ENCODE results near the gene PAK4. TPM values are rescaled to one million over a fixed set of nuclear protein-coding genes. Genes with fewer than 3 reads are reported as not detected.
A peak's percentile ranks its signal among the peaks of the same experiment; 100 is the strongest.

Gene PAK4
- total RNA-seq, 2 experiments from 2014 or later: 16.3 to 17.8 TPM

GRCh38 chr19:39125199-39125553 lies 410 bp upstream of the PAK4 start:
- no peak for DNase-seq
- Mint-ChIP-seq H3K27ac (peak overlapping the region; percentile 91), H3K4me1 (ENCODE audit: low read depth) (peaks cover 30% of the 10 kb centered on the region), H3K27me3 (no peaks in the 10 kb centered on the region), H3K4me3 (peak overlapping the region; percentile 87), H3K9me3 (no peaks in the 10 kb centered on the region), H3K36me3 (no peaks in the 10 kb centered on the region)
- CTCF ChIA-PET: interaction anchor here (0.9 to 1.9 kb wide), 3 partner anchors 195 to 266 kb away, joined by 4 to 5 read pairs (median 4); partner anchors contain the start of genes MED29, MRPS12, SAMD4B and SARS2
- intact Hi-C loops (cut with micrococcal nuclease): loop anchor here (1.0 to 10.0 kb wide), 4 partner anchors 150 to 417 kb away; partner anchors contain the start of genes EID2, FBXO17, PLEKHG2 and SAMD4B
- POLR2A ChIA-PET: interaction anchor here (1.7 kb wide), 1 partner anchor 210 kb away, joined by 3 read pairs; no protein-coding TSS in a partner anchor

GRCh38 chr19:39126312-39127187 lies 964 bp downstream of the PAK4 start:
- Mint-ChIP-seq H3K36me3 (no peaks in the 10 kb centered on the region), H3K9me3 (no peaks in the 10 kb centered on the region), H3K27ac (peak overlapping the region; percentile 91), H3K4me3 (peak overlapping the region; percentile 87), H3K27me3 (no peaks in the 10 kb centered on the region), H3K4me1 (ENCODE audit: low read depth) (peaks cover 38% of the 10 kb centered on the region)
- ChIA-PET CTCF (interaction anchor here (0.9 to 1.9 kb wide), 4 partner anchors 197 to 285 kb away, joined by 3 to 5 read pairs (median 4); partner anchors contain the start of genes MED29, MRPS12, SAMD4B and SARS2), POLR2A (interaction anchor here (0.6 to 1.7 kb wide), 2 partner anchors 78 to 209 kb away, joined by 3 read pairs; partner anchors contain the start of gene SYCN)
- no peak for DNase-seq
- intact Hi-C loops (cut with micrococcal nuclease): loop anchor here (5.0 to 10.0 kb wide), 3 partner anchors 152 to 416 kb away; partner anchors contain the start of genes EID2, FBXO17 and SAMD4B

- H3K27ac Mint-ChIP-seq: no peak overlapping the region
- ChIA-PET POLR2A (no interaction called here), CTCF (no interaction called here)
Measured at GRCh38 chr19:39127812-39128515, 2.4 kb downstream of the PAK4 start.

GRCh38 chr19:39128516-39129079 lies 3.0 kb downstream of the PAK4 start:
- no peak for DNase-seq
- Mint-ChIP-seq H3K27me3 (no peaks in the 10 kb centered on the region), H3K9me3 (no peaks in the 10 kb centered on the region), H3K27ac (no peak overlapping the region), H3K4me3 (no peak overlapping the region), H3K4me1 (ENCODE audit: low read depth) (peaks cover 51% of the 10 kb centered on the region), H3K36me3 (no peaks in the 10 kb centered on the region)
- intact Hi-C loops (cut with micrococcal nuclease): loop anchor here (5.0 to 10.0 kb wide), 3 partner anchors 154 to 414 kb away; partner anchors contain the start of genes EID2, FBXO17 and SAMD4B
- ChIA-PET POLR2A (no interaction called here), CTCF (interaction anchor here (0.8 kb wide), 1 partner anchor 198 kb away, joined by 3 read pairs; the partner anchor contains the start of genes MRPS12 and SARS2)

More at GRCh38 chr19:39127812-39128515, 2.4 kb downstream of the PAK4 start:
- Mint-ChIP-seq H3K27me3 (no peaks in the 10 kb centered on the region), H3K4me3 (no peak overlapping the region), H3K36me3 (no peaks in the 10 kb centered on the region), H3K4me1 (ENCODE audit: low read depth) (peaks cover 50% of the 10 kb centered on the region), H3K9me3 (no peaks in the 10 kb centered on the region)
- no peak for DNase-seq
- intact Hi-C loops (cut with micrococcal nuclease): loop anchor here (5.0 to 10.0 kb wide), 3 partner anchors 153 to 414 kb away; partner anchors contain the start of genes EID2, FBXO17 and SAMD4B

DNA sequence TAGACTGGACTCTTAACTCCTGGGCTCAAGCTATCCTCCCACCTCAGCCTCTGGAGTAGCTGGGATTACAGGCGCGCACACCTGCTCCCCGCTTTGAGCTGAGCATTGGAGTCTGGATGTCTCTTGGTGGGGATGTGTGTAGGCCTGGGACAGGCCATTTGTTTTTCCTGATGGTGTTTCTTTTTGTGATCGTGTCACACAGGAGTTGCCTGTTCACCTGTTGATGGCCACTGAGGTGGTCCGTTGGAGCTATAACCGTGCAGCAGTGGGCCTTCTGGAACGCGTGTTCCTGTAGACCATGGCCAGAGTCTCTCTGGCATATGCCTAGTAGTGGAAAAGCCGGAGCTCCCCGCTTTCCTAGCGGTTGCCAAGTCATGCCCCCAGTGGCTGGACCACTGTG lies 3.5 kb downstream of the PAK4 start:
- no peaks in the 10 kb centered on the region for H3K36me3 Mint-ChIP-seq
- peaks cover 51% of the 10 kb centered on the region for H3K4me1 Mint-ChIP-seq (ENCODE audit: low read depth)
- no peaks in the 10 kb centered on the region for H3K27me3 Mint-ChIP-seq
- no peaks in the 10 kb centered on the region for H3K9me3 Mint-ChIP-seq
- DNase-seq: no peak
- no peak overlapping the region for H3K4me3 Mint-ChIP-seq
- ChIA-PET CTCF (interaction anchor here (0.8 kb wide), 1 partner anchor 199 kb away, joined by 3 read pairs; the partner anchor contains the start of genes MRPS12 and SARS2), POLR2A (no interaction called here)
- H3K27ac Mint-ChIP-seq: no peak overlapping the region
- intact Hi-C loops (cut with micrococcal nuclease): loop anchor here (5.0 to 10.0 kb wide), 3 partner anchors 154 to 413 kb away; partner anchors contain the start of genes EID2, FBXO17 and SAMD4B

GRCh38 chr19:39130337-39131254 lies 5.0 kb downstream of the PAK4 start:
- POLR2A ChIA-PET: no interaction called here
- Mint-ChIP-seq H3K27me3 (no peaks in the 10 kb centered on the region), H3K4me3 (no peak overlapping the region)

DNA sequence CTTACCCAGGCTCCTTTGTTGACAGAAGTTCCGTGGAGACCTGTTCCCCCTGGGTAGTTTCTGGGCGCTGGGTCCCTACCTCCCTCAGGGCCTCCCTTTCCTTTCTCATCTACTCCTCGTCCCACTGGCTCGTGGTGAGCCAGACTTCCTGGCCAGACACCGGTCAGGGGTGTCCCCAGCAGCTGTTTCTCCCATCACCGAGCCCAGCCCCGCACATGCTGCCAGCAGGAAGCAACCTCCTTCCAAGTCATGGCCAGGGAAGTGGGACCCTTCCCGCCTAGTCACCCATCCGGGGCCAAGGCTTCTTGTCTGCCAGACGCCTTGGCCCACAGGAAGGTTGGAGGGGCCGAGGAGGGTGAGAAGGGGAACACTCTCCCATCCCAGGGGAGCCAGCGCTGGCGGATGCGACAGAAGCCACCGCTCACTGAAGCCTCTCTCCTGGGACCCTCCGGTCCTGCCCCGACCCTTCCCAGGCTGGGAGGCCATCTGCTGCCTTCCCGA lies 5.7 kb downstream of the PAK4 start:
- H3K27ac Mint-ChIP-seq: no peak overlapping the region

More at GRCh38 chr19:39130337-39131254, 5.0 kb downstream of the PAK4 start:
- intact Hi-C loops (cut with micrococcal nuclease): no loop called here
- Mint-ChIP-seq H3K27ac (no peak overlapping the region), H3K36me3 (no peaks in the 10 kb centered on the region), H3K4me1 (ENCODE audit: low read depth) (peaks cover 41% of the 10 kb centered on the region), H3K9me3 (no peaks in the 10 kb centered on the region)
- DNase-seq: no peak
- CTCF ChIA-PET: no interaction called here

DNA sequence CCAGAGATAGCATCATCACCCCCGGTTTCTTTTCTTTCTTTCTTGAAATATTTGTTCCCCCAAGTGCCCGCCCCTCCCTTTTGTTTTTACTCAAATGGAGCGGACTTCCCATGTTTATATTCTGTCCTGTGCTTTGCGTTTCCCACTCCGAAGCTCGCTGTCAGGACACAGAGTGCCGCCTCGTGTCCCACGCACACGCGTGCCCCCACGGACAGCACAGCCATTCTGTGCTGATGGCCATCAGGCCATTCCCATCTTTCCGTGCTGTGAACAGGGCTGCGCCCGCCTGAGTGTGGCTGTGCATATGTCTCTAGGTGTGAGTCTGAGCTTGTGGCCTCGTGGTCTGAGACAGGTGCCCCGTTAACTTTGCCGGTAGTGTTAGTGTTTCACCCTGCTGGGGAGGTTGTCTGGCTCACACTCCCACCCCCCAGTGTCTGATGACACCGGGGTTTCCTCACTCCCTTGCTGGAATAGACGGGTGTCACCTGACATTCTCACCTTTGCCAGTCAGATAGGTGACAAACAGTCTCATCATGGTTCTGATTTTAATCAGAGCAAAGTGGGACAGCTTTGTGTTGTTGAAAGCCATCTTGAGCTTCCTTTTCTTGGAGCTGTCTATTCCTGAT lies 6.9 kb downstream of the PAK4 start:
- H3K4me1 Mint-ChIP-seq (ENCODE audit: low read depth): peaks cover 31% of the 10 kb centered on the region
- no peaks in the 10 kb centered on the region for H3K9me3 Mint-ChIP-seq
- H3K27ac Mint-ChIP-seq: peak overlapping the region; percentile 64
- peak; percentile 56 for DNase-seq
- no peaks in the 10 kb centered on the region for H3K36me3 Mint-ChIP-seq
- H3K27me3 Mint-ChIP-seq: no peaks in the 10 kb centered on the region
- intact Hi-C loops (cut with micrococcal nuclease): no loop called here
- ChIA-PET POLR2A (no interaction called here), CTCF (interaction anchor here (1.9 kb wide), 1 partner anchor 10 kb away, joined by 8 read pairs; no protein-coding TSS in a partner anchor)
- H3K4me3 Mint-ChIP-seq: peak overlapping the region; percentile 20

More for the DNA sequence above, 5.7 kb downstream of the PAK4 start:
- ChIA-PET CTCF (no interaction called here), POLR2A (no interaction called here)
- DNase-seq: no peak
- no peaks in the 10 kb centered on the region for H3K36me3 Mint-ChIP-seq
- H3K4me3 Mint-ChIP-seq: no peak overlapping the region
- H3K9me3 Mint-ChIP-seq: no peaks in the 10 kb centered on the region
- H3K4me1 Mint-ChIP-seq (ENCODE audit: low read depth): peaks cover 40% of the 10 kb centered on the region
- intact Hi-C loops (cut with micrococcal nuclease): no loop called here
- no peaks in the 10 kb centered on the region for H3K27me3 Mint-ChIP-seq

GRCh38 chr19:39133431-39134270 lies 8.1 kb downstream of the PAK4 start:
- no peaks in the 10 kb centered on the region for H3K36me3 Mint-ChIP-seq
- ChIA-PET POLR2A (no interaction called here), CTCF (interaction anchor here (0.6 to 1.9 kb wide), 2 partner anchors 11 to 16 kb away, joined by 3 to 8 read pairs; no protein-coding TSS in a partner anchor)
- peaks cover 26% of the 10 kb centered on the region for H3K4me1 Mint-ChIP-seq (ENCODE audit: low read depth)
- H3K4me3 Mint-ChIP-seq: no peak overlapping the region
- no peak overlapping the region for H3K27ac Mint-ChIP-seq
- no peak for DNase-seq
- intact Hi-C loops (cut with micrococcal nuclease): no loop called here
- H3K9me3 Mint-ChIP-seq: no peaks in the 10 kb centered on the region
- H3K27me3 Mint-ChIP-seq: no peaks in the 10 kb centered on the region

DNA sequence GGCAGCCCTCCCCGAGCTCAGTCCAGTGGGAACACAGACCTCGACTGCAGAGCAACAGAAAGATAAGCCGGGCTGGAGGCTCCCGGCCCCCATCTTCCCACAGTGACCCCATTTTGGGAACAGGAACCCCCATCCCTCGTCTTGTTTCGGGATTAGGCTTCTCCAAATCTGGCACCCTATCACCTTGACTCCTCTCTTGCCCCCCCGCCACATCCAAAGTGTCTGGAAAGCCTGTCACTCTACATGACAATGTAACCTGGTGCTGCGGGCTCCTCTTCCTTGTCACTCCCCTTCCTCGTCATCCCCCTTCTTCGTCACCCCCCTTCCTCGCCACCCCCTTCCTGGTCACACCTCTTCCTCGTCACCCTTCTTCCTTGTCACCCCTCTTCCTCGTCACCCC lies 10.1 kb downstream of the PAK4 start:
- Mint-ChIP-seq H3K4me3 (no peak overlapping the region), H3K36me3 (no peaks in the 10 kb centered on the region), H3K9me3 (no peaks in the 10 kb centered on the region), H3K27me3 (no peaks in the 10 kb centered on the region), H3K27ac (no peak overlapping the region), H3K4me1 (ENCODE audit: low read depth) (peaks cover 20% of the 10 kb centered on the region)
- DNase-seq: no peak
- CTCF ChIA-PET: no interaction called here
- POLR2A ChIA-PET: no interaction called here
- intact Hi-C loops (cut with micrococcal nuclease): no loop called here

All from activated CD4-positive, alpha-beta memory T cell treated with anti-CD3 and anti-CD28 coated beads for 36 hours (primary cell).